ENCODE data around the gene ARHGAP15. TPM values are rescaled to one million over a fixed set of nuclear protein-coding genes. Genes with fewer than 3 reads are reported as not detected.
A peak's percentile ranks its signal among the peaks of the same experiment; 100 is the strongest.

Gene ARHGAP15
- total RNA-seq, 1 donor from 2014 or later: 32.2 TPM

DNA sequence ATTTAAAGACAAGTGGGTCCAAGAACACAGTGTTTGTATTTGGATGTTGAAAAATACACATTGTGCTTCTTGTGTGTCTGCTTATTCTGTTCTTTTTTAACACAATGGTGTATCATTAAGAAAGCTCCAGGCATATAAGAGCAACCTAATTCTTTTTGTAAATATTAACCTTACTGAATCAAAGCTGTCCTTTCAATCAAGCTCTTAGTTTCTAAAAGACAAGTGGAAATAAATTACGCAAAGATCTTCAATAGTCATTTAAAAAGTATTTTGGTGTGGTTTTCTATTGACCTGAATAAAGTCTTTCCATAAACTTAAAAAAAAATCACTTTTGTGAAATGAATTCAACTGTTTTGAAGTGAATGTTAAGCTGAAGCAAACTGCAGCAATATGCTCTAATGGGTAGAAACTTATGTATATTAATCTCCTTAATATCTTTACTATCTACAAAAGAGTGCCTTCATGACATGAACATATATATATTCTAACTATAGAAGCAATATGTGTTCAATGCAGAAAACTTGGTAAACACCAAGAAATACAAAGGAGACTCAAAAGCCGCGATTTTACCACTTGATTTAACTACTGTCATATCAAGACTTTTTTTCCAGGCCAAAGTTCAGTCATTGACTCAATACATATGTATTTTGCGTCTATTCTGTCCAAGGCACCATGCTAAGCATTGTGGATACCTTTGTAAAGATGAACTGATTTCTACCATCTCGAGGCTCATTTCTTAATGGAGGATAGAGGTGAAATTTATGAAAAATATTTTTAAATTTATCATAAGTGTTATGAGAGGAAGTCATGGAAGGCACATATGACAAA lies 97.7 kb downstream of the ARHGAP15 start:
- no peak for DNase-seq

DNA sequence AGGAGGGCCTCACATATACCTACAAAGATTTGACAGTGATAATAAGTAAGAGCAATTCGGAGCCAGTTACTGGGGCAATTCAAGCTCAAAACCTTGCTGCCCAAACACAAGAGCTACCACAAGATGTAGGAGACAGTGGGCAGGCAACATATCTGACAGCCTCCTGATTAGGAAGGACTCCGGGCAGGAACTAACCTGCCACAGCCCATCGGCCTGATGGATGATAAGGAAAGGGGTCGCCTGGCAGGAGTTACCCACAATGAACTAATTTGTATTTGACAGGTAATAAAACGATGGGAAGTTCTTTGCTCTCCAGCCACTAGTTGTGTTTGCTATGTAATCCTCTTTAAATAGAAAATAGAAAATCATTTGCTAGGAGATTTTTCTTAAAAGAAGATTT lies 100.2 kb downstream of the ARHGAP15 start:
- no peak for DNase-seq

DNA sequence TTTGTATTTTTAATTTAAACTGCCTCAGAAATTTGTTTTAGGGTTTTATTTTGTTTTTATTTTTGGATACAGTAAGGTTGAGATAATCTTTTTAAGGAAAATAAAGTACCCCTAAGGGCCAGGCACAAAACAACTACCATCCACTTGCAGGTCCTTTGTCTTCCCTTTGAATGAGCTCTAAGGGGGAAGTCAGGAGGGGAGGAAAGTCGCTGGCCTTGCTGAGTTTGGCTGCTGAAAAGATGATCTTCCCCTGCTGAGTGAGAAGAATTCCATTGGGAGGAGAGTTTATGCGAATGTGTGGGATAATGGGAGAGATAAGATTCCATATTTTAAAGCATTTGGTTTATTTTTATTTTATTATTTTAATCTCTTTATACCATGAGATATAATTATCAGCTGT lies 100.7 kb downstream of the ARHGAP15 start:
- DNase-seq: no peak

DNA sequence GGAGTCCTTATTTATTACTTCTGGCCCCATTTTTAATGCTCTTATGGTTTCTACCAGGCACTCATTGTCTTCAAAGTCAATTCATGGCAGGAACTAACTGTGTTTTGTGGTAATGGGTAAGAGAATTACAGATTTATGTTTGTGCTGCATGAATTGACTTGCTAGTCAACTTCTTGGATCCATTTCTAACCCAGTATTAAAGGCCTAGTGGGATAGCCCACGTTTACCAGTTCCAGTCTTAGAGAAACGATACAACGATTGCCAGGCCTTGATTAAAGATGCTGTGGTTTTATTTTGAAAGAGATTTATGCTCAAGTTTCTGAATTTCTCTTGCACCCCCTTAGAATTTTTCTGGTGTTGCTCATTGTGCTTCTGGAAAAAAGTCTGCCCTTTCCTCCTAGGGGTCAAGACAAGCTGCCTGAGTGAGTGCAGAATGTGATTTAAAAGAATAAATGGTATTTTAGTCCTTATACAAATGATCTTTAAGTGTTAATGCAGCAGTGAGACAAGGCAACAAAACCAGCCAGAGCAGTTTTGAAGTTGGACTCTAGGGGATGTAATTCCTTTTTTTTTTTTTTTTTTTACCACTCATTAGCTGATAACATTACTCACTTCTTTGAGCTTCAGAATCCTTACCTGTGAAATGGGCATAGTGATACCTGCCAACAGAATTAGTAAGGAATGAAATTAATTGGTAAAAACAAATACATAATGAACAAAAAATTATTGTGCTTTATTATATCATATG lies 101.5 kb downstream of the ARHGAP15 start:
- no peak for DNase-seq

DNA sequence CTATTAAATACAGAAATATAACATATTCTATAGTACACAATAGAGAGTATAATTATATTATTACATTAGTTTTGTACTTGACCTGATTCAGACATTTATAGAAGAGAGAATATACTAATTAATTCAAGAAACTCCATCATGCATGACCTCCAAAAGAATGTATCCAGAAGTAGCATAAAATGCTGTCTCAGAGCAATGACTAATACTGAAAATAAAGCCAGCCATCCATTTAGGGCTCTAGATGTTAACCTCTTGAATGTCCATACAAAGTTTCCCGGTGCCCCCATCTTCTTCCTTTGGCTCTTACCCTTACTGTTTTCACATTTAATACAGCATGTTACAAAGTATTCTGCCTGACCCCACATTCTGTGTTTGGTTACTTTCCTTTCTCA lies 102.0 kb downstream of the ARHGAP15 start:
- no peak for DNase-seq

DNA sequence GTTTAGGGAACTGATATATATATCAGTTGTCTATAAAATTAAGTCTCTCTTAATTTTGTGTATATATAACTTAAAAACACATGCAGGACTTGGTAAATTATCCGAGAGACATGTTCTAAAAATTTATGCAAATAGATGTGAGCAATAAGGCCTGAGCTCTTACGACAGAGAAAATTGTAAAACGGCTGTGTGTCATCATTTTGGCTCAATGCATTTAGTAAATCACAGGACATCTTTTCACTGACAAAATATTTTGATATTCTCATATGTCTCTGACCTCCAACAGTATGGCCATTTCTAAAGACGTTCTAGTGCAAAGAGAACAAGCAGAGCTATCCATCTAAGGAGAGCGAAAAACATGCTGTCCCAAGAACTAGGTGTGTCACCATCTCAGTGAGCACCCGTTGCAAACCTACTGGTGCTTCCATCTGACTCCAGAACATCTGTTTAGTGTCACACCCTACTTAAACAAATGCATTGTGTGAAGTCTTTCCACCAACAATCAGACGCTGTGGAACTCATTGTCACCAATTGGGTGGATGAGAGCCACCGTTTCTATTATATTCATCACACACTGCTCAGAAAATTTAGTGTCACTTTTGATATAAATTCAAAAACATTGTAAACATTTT lies 108.0 kb downstream of the ARHGAP15 start:
- no peak for DNase-seq

DNA sequence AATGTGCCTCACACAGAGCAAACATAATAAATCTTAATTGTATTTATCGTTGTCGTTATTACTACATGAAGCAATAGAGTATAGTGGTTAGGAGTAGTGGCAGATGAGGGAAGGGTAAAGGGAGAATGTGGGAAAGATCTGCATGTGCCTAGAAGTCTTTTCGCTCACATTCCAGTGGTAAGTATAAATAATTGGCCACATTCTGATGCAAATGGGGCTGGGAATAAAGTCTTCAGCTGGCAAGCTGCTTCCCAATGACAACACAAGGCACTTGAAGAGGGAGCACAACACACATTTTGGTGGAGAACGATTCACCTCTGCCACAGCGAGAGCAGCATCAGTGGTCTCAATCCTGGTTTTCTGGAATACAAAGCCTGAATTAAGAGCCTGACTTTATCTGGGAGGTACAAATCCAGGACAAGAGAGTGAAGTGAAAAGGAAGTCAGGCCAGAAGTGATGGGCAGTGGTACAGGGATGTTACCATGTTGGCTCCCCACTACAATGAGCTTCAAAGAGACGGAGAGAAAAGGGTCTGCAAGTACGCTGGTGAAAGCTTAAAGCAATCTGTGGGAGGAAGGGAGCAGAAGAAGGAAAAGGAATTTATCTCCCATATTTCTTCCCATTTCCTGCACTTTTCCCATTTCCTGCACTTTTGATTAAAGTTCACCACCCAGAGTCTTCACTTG lies 112.3 kb downstream of the ARHGAP15 start:
- DNase-seq: no peak

DNA sequence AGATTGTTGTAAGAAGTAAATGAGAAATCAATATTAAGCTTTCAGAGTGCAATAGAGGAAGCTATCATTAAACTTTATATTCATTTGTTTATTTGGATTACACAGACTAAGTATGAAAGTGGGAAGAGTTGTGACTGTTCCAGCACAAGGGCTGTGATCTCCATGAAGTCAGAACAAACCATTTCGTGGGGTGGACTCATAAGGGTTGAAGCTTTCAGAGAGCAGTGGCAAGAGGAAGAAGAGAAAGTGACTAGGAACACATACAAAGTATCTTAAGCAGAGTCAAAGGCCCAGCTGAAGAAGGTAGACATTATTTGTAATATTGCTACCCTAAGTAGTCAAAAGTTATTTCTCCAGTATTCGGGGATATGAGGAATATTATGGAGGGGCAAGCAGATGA lies 117.0 kb downstream of the ARHGAP15 start:
- DNase-seq: no peak

DNA sequence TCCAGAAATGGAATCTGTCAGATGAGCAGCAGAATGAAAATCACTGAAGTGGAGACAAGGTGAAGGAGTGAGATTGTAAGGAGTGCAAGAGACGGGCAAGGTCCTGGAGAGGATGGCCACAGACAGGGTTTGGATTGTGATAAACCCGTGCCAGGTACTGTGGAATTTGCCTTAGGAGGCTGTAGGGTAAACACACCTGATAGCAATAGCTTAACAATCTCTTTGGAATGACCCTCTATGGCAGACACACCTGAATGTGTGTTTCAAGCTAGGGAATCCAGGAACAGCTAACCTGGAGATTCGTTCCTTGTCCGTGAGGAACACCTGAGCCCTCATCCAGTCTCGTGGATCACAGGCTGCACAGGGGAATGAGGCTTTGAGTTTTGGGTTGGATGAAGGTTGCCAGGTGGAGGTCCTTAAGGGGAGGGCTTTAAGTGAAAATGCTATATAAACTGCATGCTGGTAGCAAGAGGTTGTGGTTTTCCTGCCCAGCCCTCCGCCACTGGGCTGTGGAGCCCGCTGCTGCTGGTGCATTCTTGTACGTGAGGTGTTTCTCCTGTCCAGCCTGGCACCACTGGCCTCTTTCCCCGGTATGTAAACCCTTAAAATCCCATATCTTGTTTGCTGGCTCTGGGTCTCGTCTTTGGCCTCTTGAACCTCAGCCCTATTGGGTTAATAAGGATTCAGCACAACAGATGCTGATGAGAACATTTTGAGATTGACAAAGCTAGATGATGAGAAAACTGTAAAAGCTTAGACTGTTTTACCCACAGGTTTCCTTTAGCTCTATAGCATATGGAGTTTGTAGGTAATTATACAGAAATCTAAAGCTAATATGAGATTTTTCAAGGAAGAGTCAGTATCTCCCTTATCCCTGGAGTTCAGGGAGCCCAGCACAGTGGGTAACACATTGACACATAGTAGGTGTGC lies 117.9 kb downstream of the ARHGAP15 start:
- DNase-seq: no peak

DNA sequence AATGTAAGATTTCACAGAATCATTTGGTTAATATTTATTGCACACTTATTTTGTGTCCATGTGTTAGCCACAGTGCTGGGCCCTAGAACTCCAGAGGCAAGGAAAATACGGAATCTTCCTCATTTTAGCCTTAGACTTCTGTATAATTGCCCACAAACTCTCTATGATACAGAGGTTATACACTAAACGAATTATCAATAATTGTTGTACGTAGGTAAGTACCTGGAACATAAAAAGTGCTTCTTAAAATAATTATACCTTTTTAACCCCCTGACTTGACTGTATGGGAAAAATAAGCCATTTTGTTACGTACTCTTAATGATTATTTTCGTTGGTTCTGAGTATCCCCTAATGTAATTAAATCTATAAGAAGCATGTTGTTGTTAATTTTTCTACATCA lies 119.4 kb downstream of the ARHGAP15 start:
- no peak for DNase-seq

DNA sequence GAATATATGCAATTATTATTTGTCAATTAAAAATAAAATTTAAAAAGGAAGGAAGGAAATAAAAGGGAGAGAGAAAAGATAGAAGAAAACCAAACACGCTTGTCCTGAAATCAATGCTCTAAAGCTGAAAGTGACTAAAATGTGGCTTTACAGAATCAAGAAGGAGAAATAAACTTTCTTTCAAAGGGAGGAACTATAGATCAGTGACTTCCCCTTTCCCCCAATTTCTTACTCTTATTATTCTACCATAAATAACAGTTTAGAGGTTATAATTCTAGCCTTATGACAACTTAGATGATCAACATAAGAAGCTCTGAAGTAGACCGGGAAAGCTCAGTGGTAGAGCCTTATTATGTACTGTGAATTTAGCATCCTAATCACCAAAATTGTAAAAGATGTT lies 122.5 kb downstream of the ARHGAP15 start:
- DNase-seq: no peak

DNA sequence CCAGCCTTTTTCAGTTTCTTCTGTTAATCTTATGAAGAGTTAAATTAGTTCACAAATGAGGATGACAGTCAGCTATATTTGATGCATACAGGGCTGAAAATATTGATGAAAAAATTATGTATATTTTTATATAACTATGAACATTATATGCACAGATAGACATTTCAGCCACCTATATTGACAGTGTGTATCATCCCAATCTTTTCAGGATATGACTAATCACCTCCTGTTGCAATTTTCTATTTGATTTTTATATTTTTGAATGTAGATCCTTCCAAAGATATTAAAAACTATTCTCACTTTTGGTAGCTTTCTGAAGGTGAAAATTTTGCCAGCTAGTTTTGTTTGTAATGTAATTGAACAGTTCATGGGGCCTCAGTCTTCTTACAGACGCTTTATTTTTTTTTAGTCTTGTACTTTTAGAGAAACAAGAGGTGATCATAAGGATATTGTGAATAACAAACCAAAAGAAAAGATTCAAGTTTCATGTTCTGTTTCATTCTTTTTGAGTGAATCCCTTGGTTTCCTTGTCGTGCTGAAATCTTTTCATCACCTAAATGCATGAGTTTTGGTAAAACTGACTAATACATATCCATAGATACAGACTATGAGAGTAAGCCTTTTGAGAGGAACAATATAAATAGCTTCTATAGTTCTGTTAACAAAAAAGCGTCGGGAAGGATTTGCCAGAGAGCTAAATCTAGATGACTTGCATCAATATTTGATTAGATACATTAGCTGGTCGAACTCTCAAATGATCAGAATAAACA lies 123.1 kb downstream of the ARHGAP15 start:
- no peak for DNase-seq

DNA sequence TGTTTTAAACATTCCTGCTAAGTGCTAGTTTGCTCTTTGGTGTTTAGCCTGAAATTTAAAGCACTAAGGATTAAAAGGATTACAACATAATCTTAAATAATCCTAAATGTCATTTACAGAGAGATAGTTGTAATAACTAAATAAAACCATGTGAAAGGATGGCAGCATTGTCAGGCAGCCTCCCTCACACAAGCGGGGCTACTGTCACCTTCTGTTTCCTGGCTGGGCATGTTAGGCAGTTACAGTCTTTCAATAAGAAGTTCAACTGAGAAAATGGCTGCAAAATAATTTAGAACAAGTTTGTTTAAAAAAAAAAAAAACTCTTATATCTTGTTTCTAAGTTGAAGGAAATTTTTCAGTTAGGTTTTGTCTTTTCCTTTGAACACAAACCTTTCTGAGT lies 124.9 kb downstream of the ARHGAP15 start:
- no peak for DNase-seq

DNA sequence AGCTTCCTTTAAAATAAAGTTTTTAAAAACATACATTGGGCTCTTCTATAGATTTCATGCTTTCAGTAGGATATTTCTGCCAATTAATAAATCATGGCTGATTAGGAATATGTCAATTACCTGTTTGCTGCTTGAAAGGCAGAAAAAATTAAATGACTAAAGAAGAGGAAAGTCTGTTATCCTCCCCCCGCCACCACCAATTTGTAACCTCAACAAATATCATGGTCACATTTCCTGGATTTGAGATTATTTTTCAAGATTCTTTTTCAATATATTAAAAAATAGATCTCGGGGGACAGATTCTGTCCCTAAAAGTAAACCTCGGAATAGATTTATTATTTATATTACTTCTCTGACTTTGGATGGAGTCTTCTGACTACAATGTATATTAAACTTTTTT lies 125.9 kb downstream of the ARHGAP15 start:
- DNase-seq: no peak

DNA sequence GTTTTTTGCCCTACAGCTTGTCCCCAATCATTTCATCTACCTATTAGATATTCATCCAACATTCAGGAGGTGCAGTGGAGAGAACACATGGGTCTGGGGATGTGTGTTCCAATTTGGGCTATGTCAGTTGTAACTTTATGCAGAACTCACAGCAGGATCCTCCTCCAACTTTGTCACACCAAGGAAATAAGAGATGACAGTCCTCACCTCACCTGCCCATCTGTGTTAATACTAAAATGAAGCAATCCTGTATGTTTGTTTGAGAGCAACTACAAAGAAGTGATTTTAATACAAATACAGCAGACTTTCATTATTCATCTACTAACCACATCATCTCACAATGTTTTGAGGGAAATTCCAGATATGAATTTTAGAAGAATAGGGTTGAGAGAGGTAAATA lies 126.7 kb downstream of the ARHGAP15 start:
- no peak for DNase-seq

DNA sequence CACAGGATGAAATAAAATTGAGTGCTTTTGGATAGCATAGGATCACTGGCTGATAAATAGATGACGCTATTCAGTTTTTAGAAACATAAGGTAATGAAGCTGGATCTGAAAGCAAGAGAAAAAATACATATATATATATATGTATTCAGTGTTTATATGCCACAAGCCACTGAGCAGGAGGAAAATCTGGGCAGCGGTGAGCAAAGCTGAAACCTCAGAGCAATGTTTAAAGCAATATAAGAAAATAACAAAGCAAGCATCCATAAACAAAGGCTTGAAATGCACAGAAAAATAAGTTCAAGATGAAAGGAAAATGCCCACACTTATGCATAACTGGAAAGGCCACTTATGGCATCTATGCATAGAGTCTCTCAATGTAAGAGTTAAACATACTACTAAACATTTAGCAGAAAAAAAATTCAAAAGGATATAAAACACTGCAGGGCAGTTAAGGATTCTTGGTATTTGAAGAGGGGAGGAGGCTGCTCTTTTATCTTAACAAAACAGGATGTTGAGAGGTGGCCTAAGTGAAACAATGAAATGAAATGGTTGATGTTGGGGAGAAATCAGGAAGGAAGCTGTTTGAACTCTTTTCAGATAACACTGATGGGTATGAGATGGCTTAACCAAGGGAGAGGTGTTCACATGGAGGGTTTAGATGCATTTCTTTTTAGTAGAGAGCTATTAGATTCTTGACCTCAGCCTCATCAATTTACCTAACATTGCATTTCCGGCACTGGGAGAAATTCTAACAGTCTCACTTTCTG lies 129.1 kb downstream of the ARHGAP15 start:
- no peak for DNase-seq

DNA sequence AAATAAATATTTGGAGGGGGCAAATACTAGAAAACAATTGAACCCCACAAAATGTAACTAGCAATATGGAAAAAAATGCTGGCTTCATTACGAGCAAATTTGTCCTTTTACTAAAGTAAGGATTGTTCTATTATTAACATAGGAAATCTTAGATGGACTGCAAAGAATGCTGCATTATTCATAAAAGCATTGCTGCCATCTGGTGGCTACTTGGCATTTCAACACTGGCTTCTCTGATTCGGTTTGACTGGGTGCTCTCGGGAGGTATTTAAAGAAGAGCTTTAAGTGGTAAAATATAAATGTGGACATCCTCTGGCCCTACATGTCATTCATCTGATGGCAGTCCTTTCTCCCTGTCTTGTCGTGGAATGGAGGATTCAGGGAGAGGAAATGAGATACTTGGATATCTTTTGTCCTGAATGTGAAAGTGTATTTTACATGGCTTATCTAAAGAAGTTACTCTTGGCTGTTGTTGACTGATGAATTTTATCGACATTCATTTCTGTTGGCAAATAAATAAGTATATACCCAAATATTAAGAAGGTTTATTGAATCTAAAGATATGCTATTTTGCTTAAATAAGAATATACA lies 130.2 kb downstream of the ARHGAP15 start:
- DNase-seq: peak; percentile 88

DNA sequence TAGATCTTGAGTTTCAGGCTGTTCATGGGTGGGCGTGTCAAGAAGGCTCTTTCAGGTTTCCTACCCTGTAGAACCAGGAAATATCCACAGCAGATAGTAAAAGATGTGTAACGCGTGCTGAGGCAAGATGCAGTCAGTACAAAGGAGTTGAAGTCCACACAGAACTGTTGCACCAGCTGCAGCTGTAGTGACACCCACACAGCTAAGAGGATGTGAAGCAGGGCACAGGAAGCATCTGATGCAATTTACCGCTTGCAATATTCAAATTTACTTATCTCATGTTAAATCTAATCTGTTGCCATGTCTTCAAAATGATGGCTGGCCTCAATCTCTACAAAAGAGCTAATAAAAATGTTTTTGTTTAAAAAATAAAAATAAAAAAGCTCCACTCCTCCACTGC lies 132.8 kb downstream of the ARHGAP15 start:
- DNase-seq: no peak

DNA sequence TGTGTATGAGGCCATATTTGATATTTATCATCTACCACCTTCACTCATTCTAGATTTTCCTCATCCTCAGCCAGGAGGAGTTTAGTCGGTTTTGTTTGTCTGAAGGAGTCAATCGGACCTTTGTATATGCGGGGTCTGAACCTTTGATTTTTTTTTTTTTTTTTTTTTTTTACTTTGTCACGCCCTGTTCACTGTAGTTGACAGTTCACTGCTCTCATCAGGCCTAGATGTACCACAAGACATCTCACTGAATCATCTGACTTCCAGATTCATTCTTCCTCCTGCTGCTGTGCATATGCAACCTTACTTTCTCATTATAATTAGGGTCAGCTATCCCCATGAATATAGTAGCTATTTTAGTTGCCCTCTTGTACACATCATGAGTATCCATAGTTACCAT lies 133.2 kb downstream of the ARHGAP15 start:
- no peak for DNase-seq
